ENCODE measurements around the gene ADCY1.

The ADCY1 gene

GRCh38 chr7:45610660-45611299 is 36.6 kb downstream of the ADCY1 start:
- no peak overlapping the region for H3K56ac ChIP-seq (ENCODE audit: low read length)
- H3K79me1 ChIP-seq (ENCODE audit: low read length): no peaks in the 10 kb centered on the region
- no peak overlapping the region for H3K27ac ChIP-seq (ENCODE audit: low read depth, low read length)
- H4K5ac ChIP-seq (ENCODE audit: low read length): no peak overlapping the region
- H3K9ac ChIP-seq (ENCODE audit: low read length): no peak overlapping the region
- DNase-seq: no peak
- H3K18ac ChIP-seq (ENCODE audit: low read length): no peak overlapping the region
- no peaks in the 10 kb centered on the region for H3K79me2 ChIP-seq (ENCODE audit: control insufficient read depth, insufficient read depth, low read length)
- WGBS (ENCODE audit: extremely low coverage, insufficient coverage, low lambda C conversion rate): 100% methylated on average over 1 of the region's 3 CpGs
- no peak overlapping the region for H2BK15ac ChIP-seq (replicated peaks; ENCODE audit: low read depth)
- no peak overlapping the region for H3K4me3 ChIP-seq (ENCODE audit: low read length)
- no peaks in the 10 kb centered on the region for H3K27me3 ChIP-seq (ENCODE audit: insufficient read depth, low read length, poor library complexity)
- H3K4me2 ChIP-seq (ENCODE audit: low read length): no peak overlapping the region
- no peak overlapping the region for H4K8ac ChIP-seq (ENCODE audit: low read depth, low read length)
- no peak overlapping the region for H2BK120ac ChIP-seq (ENCODE audit: low read depth, low read length)
- H3K4me1 ChIP-seq (ENCODE audit: control insufficient read depth, low read depth, low read length): no peaks in the 10 kb centered on the region
- H3K36me3 ChIP-seq (ENCODE audit: control insufficient read depth, insufficient read depth, low read length): no peaks in the 10 kb centered on the region
- no peak overlapping the region for H3K4ac ChIP-seq (ENCODE audit: low read depth, low read length)
- H3K23ac ChIP-seq (ENCODE audit: low read length): no peak overlapping the region
- H2AK5ac ChIP-seq (ENCODE audit: low read length): no peak overlapping the region
- no peak overlapping the region for H2BK5ac ChIP-seq (ENCODE audit: low read length)

- WGBS (ENCODE audit: extremely low coverage, insufficient coverage, low lambda C conversion rate): no CpG with 5 or more reads among the region's 3 CpGs
- H2BK120ac ChIP-seq (ENCODE audit: low read depth, low read length): no peak overlapping the region
- no peak overlapping the region for H4K8ac ChIP-seq (ENCODE audit: low read depth, low read length)
Observed at GRCh38 chr7:45617166-45617565, 43.0 kb downstream of the ADCY1 start.

GRCh38 chr7:45622058-45622457 is 47.9 kb downstream of the ADCY1 start:
- Histone ChIP-seq H4K8ac (ENCODE audit: low read depth, low read length) (no peak overlapping the region), H3K4me3 (ENCODE audit: low read length) (no peak overlapping the region), H3K4me2 (ENCODE audit: low read length) (no peak overlapping the region), H3K27me3 (ENCODE audit: insufficient read depth, low read length, poor library complexity) (no peaks in the 10 kb centered on the region), H3K27ac (ENCODE audit: low read depth, low read length) (no peak overlapping the region), H3K23ac (ENCODE audit: low read length) (no peak overlapping the region), H3K18ac (ENCODE audit: low read length) (no peak overlapping the region), H2BK120ac (ENCODE audit: low read depth, low read length) (no peak overlapping the region), H3K4me1 (ENCODE audit: control insufficient read depth, low read depth, low read length) (no peaks in the 10 kb centered on the region), H2BK15ac (replicated peaks; ENCODE audit: low read depth) (no peak overlapping the region), H2BK5ac (ENCODE audit: low read length) (no peak overlapping the region), H3K4ac (ENCODE audit: low read depth, low read length) (no peak overlapping the region), H3K36me3 (ENCODE audit: control insufficient read depth, insufficient read depth, low read length) (no peaks in the 10 kb centered on the region), H3K79me2 (ENCODE audit: control insufficient read depth, insufficient read depth, low read length) (no peaks in the 10 kb centered on the region), H3K9ac (ENCODE audit: low read length) (no peak overlapping the region), H3K79me1 (ENCODE audit: low read length) (no peaks in the 10 kb centered on the region), H4K5ac (ENCODE audit: low read length) (no peak overlapping the region), H2AK5ac (ENCODE audit: low read length) (no peak overlapping the region), H3K56ac (ENCODE audit: low read length) (no peak overlapping the region)
- WGBS (ENCODE audit: extremely low coverage, insufficient coverage, low lambda C conversion rate): no CpG with 5 or more reads among the region's 9 CpGs
- no peak for DNase-seq

More at GRCh38 chr7:45617166-45617565, 43.0 kb downstream of the ADCY1 start:
- no peaks in the 10 kb centered on the region for H3K27me3 ChIP-seq (ENCODE audit: insufficient read depth, low read length, poor library complexity)
- no peak overlapping the region for H4K5ac ChIP-seq (ENCODE audit: low read length)
- no peak overlapping the region for H3K9ac ChIP-seq (ENCODE audit: low read length)
- no peak overlapping the region for H3K4ac ChIP-seq (ENCODE audit: low read depth, low read length)
- H3K36me3 ChIP-seq (ENCODE audit: control insufficient read depth, insufficient read depth, low read length): no peaks in the 10 kb centered on the region
- no peaks in the 10 kb centered on the region for H3K79me1 ChIP-seq (ENCODE audit: low read length)
- no peak overlapping the region for H2BK15ac ChIP-seq (replicated peaks; ENCODE audit: low read depth)
- H3K18ac ChIP-seq (ENCODE audit: low read length): no peak overlapping the region
- no peak overlapping the region for H3K4me2 ChIP-seq (ENCODE audit: low read length)
- H3K79me2 ChIP-seq (ENCODE audit: control insufficient read depth, insufficient read depth, low read length): no peaks in the 10 kb centered on the region
- H3K23ac ChIP-seq (ENCODE audit: low read length): no peak overlapping the region
- no peak overlapping the region for H3K4me3 ChIP-seq (ENCODE audit: low read length)
- no peaks in the 10 kb centered on the region for H3K4me1 ChIP-seq (ENCODE audit: control insufficient read depth, low read depth, low read length)
- no peak overlapping the region for H3K27ac ChIP-seq (ENCODE audit: low read depth, low read length)
- H2AK5ac ChIP-seq (ENCODE audit: low read length): no peak overlapping the region
- peak; percentile 75 for DNase-seq
- no peak overlapping the region for H2BK5ac ChIP-seq (ENCODE audit: low read length)
- no peak overlapping the region for H3K56ac ChIP-seq (ENCODE audit: low read length)

GRCh38 chr7:45623157-45623556 is 49.0 kb downstream of the ADCY1 start:
- H4K5ac ChIP-seq (ENCODE audit: low read length): no peak overlapping the region
- H3K4me2 ChIP-seq (ENCODE audit: low read length): no peak overlapping the region
- no peak overlapping the region for H3K18ac ChIP-seq (ENCODE audit: low read length)
- no peaks in the 10 kb centered on the region for H3K79me2 ChIP-seq (ENCODE audit: control insufficient read depth, insufficient read depth, low read length)
- H3K23ac ChIP-seq (ENCODE audit: low read length): no peak overlapping the region
- no peak overlapping the region for H3K4me3 ChIP-seq (ENCODE audit: low read length)
- H3K27ac ChIP-seq (ENCODE audit: low read depth, low read length): no peak overlapping the region
- no peak overlapping the region for H2AK5ac ChIP-seq (ENCODE audit: low read length)
- no peak overlapping the region for H3K9ac ChIP-seq (ENCODE audit: low read length)
- no peak overlapping the region for H2BK120ac ChIP-seq (ENCODE audit: low read depth, low read length)
- no peak overlapping the region for H3K56ac ChIP-seq (ENCODE audit: low read length)
- DNase-seq: no peak
- no peak overlapping the region for H4K8ac ChIP-seq (ENCODE audit: low read depth, low read length)
- H3K27me3 ChIP-seq (ENCODE audit: insufficient read depth, low read length, poor library complexity): no peaks in the 10 kb centered on the region
- H3K79me1 ChIP-seq (ENCODE audit: low read length): no peaks in the 10 kb centered on the region
- no peak overlapping the region for H3K4ac ChIP-seq (ENCODE audit: low read depth, low read length)
- H3K4me1 ChIP-seq (ENCODE audit: control insufficient read depth, low read depth, low read length): no peaks in the 10 kb centered on the region
- no CpG with 5 or more reads among the region's 7 CpGs for WGBS (ENCODE audit: extremely low coverage, insufficient coverage, low lambda C conversion rate)
- H2BK5ac ChIP-seq (ENCODE audit: low read length): no peak overlapping the region
- H2BK15ac ChIP-seq (replicated peaks; ENCODE audit: low read depth): no peak overlapping the region
- no peaks in the 10 kb centered on the region for H3K36me3 ChIP-seq (ENCODE audit: control insufficient read depth, insufficient read depth, low read length)

GRCh38 chr7:45623740-45624391 is 49.7 kb downstream of the ADCY1 start:
- no peaks in the 10 kb centered on the region for H3K27me3 ChIP-seq (ENCODE audit: insufficient read depth, low read length, poor library complexity)
- H2BK120ac ChIP-seq (ENCODE audit: low read depth, low read length): no peak overlapping the region
- no peak overlapping the region for H3K4me3 ChIP-seq (ENCODE audit: low read length)
- H3K27ac ChIP-seq (ENCODE audit: low read depth, low read length): no peak overlapping the region
- H4K8ac ChIP-seq (ENCODE audit: low read depth, low read length): no peak overlapping the region
- H3K18ac ChIP-seq (ENCODE audit: low read length): no peak overlapping the region
- H3K36me3 ChIP-seq (ENCODE audit: control insufficient read depth, insufficient read depth, low read length): no peaks in the 10 kb centered on the region
- no peaks in the 10 kb centered on the region for H3K79me1 ChIP-seq (ENCODE audit: low read length)
- no peak overlapping the region for H3K4me2 ChIP-seq (ENCODE audit: low read length)
- no peak overlapping the region for H2BK5ac ChIP-seq (ENCODE audit: low read length)
- H2AK5ac ChIP-seq (ENCODE audit: low read length): no peak overlapping the region
- H4K5ac ChIP-seq (ENCODE audit: low read length): no peak overlapping the region
- H3K9ac ChIP-seq (ENCODE audit: low read length): no peak overlapping the region
- H2BK15ac ChIP-seq (replicated peaks; ENCODE audit: low read depth): no peak overlapping the region
- H3K4ac ChIP-seq (ENCODE audit: low read depth, low read length): no peak overlapping the region
- WGBS (ENCODE audit: extremely low coverage, insufficient coverage, low lambda C conversion rate): no CpG with 5 or more reads among the region's 9 CpGs
- H3K4me1 ChIP-seq (ENCODE audit: control insufficient read depth, low read depth, low read length): no peaks in the 10 kb centered on the region
- H3K79me2 ChIP-seq (ENCODE audit: control insufficient read depth, insufficient read depth, low read length): no peaks in the 10 kb centered on the region
- H3K23ac ChIP-seq (ENCODE audit: low read length): no peak overlapping the region
- no peak for DNase-seq
- H3K56ac ChIP-seq (ENCODE audit: low read length): no peak overlapping the region

- Histone ChIP-seq H2BK5ac (ENCODE audit: low read length) (no peak overlapping the region), H2BK15ac (replicated peaks; ENCODE audit: low read depth) (no peak overlapping the region), H3K4me1 (ENCODE audit: control insufficient read depth, low read depth, low read length) (no peaks in the 10 kb centered on the region), H3K18ac (ENCODE audit: low read length) (no peak overlapping the region), H3K27ac (ENCODE audit: low read depth, low read length) (no peak overlapping the region), H3K4me3 (ENCODE audit: low read length) (no peak overlapping the region), H2AK5ac (ENCODE audit: low read length) (no peak overlapping the region), H3K27me3 (ENCODE audit: insufficient read depth, low read length, poor library complexity) (no peaks in the 10 kb centered on the region), H2BK120ac (ENCODE audit: low read depth, low read length) (no peak overlapping the region), H3K4ac (ENCODE audit: low read depth, low read length) (no peak overlapping the region), H3K79me1 (ENCODE audit: low read length) (no peaks in the 10 kb centered on the region), H3K23ac (ENCODE audit: low read length) (no peak overlapping the region), H3K9ac (ENCODE audit: low read length) (no peak overlapping the region), H4K8ac (ENCODE audit: low read depth, low read length) (no peak overlapping the region), H3K4me2 (ENCODE audit: low read length) (no peak overlapping the region), H4K5ac (ENCODE audit: low read length) (no peak overlapping the region), H3K56ac (ENCODE audit: low read length) (no peak overlapping the region), H3K36me3 (ENCODE audit: control insufficient read depth, insufficient read depth, low read length) (no peaks in the 10 kb centered on the region), H3K79me2 (ENCODE audit: control insufficient read depth, insufficient read depth, low read length) (no peaks in the 10 kb centered on the region)
- no peak for DNase-seq
Observed at GRCh38 chr7:45624392-45624760, 50.2 kb downstream of the ADCY1 start.

Data from mesendoderm (in vitro differentiated cells).